Body of pancreas (tissue), 4 donors: ENCODE data around the gene FGF1.

Experiments used
- CTCF ChIP-seq, 7 experiments: fragments of 450-650 bp in 4 of 7; fragments of 200-600 bp in 3 of 7; sonication (generic) in 3 of 7; IDR thresholded peaks; one replicate each; pipeline ENCODE4 v1.5.1; 2016 to 2019; ENCODE audit warnings: antibody characterized with exemption in 7 of 7
- POLR2A ChIP-seq, 3 donors: fragments of 450-650 bp; IDR thresholded peaks; one replicate each; pipeline ENCODE4 v1.6.1; 2016; ENCODE audit warnings: antibody characterized with exemption in 3 of 3, mild to moderate bottlenecking in 2 of 3

GRCh38 chr5:142669477-142669876 is 16.4 kb downstream of the FGF1 start:
- TF ChIP-seq CTCF (IDR thresholded peaks at IDR 0.05) (no peak), POLR2A (IDR thresholded peaks at IDR 0.05) (no peak)
